HepG2 (cell line): ENCODE data around the gene ABI3. TPM values are rescaled to one million over a fixed set of nuclear protein-coding genes. Genes with fewer than 3 reads are reported as not detected.
A peak's percentile ranks its signal among the peaks of the same experiment; 100 is the strongest.

ENCODE experiments used
- HNF1B ChIP-seq: sonication (generic); formaldehyde crosslinking; IDR thresholded peaks from 2 replicates; pipeline ENCODE4 v1.5.1; 2020; ENCODE audit warnings: mild to moderate bottlenecking, moderate library complexity, missing genetic modification reagents
- HNRNPH1 ChIP-seq: fragments of 200-400 bp; formaldehyde crosslinking; optimal IDR thresholded peaks from 2 replicates; pipeline ENCODE3; 2017; ENCODE audit warnings: mild to moderate bottlenecking, low read depth, low read length
- NR1H2 ChIP-seq: sonication (generic); formaldehyde crosslinking; IDR thresholded peaks from 2 replicates; pipeline ENCODE4 v1.8.1; 2022; ENCODE audit warnings: low read depth, missing genetic modification reagents, borderline replicate concordance
- RBM22 ChIP-seq: fragments of 200-400 bp; formaldehyde crosslinking; optimal IDR thresholded peaks from 2 replicates; pipeline ENCODE3; 2017; ENCODE audit warnings: mild to moderate bottlenecking, low read length, moderate library complexity
- RERE ChIP-seq: IDR thresholded peaks from 2 replicates; pipeline ENCODE4 v1.6.1; 2016; ENCODE audit warnings: low read depth, missing genetic modification reagents, missing compliant biosample characterization
- SP1 ChIP-seq, 2 experiments: fragments of 450-650 bp in 1 of 2; sonication (generic) in 1 of 2; formaldehyde crosslinking in 1 of 2; IDR thresholded peaks; 2 replicates each; pipeline versions ENCODE4 v1.4.0 to v1.6.1; 2016 to 2020; ENCODE audit warnings: missing genetic modification reagents in 1 of 2
- THAP9 ChIP-seq: sonication (generic); formaldehyde crosslinking; IDR thresholded peaks from 2 replicates; pipeline ENCODE4; 2020; ENCODE audit warnings: missing genetic modification reagents, mild to moderate bottlenecking, borderline replicate concordance
- ZNF335 ChIP-seq: sonication (generic); formaldehyde crosslinking; IDR thresholded peaks from 2 replicates; pipeline ENCODE4 v1.4.0; 2020; ENCODE audit warnings: missing genetic modification reagents
- ZNF777 ChIP-seq: sonication (generic); formaldehyde crosslinking; IDR thresholded peaks from 2 replicates; pipeline ENCODE4 v1.4.0; 2020; ENCODE audit warnings: missing genetic modification reagents
- polyA plus RNA-seq, 8 experiments: library from polyadenylated mRNA; depleted of rRNA in 3 of 8; stranded (reverse) in 7 of 8; unstranded in 1 of 8; fragments of >200 nt; fragmentation: Illumina TruSeq in 4 of 8; extraction: Trizol in 4 of 8; gene quantifications; 2 replicates each; pipeline versions ENCODE4 v1.2.1 to v1.2.3, GENCODE V29; 2011 to 2016; ENCODE audit warnings: low read depth in 4 of 8, missing spikeins in 1 of 8, mixed read lengths in 1 of 8; ENCODE audit not compliant: insufficient read depth in 1 of 8
- total RNA-seq, 5 experiments: library from RNA; depleted of rRNA; stranded (reverse); fragments of >200 nt; fragmentation: Illumina TruSeq; extraction: Trizol; gene quantifications; 2 replicates each; pipeline ENCODE4 v1.2.3, GENCODE V29; 2016; ENCODE audit warnings: low read depth in 1 of 5
- TF ChIP-seq, protein P1 (sequence below): sonication (generic); formaldehyde crosslinking; IDR thresholded peaks from 2 replicates; pipeline ENCODE4 v1.4.0; 2020; ENCODE audit warnings: missing genetic modification reagents
- TF ChIP-seq, protein P2 (sequence below): sonication (generic); formaldehyde crosslinking; IDR thresholded peaks from 2 replicates; pipeline ENCODE4 v1.8.0; 2022; ENCODE audit warnings: mild to moderate bottlenecking, missing genetic modification reagents, moderate library complexity

ABI3 gene
- total and polyA plus RNA-seq, 2 of the 13 experiments (the other 11 are each of a cell fraction or from before 2014, with no cell fraction given) = not detected

DNA sequence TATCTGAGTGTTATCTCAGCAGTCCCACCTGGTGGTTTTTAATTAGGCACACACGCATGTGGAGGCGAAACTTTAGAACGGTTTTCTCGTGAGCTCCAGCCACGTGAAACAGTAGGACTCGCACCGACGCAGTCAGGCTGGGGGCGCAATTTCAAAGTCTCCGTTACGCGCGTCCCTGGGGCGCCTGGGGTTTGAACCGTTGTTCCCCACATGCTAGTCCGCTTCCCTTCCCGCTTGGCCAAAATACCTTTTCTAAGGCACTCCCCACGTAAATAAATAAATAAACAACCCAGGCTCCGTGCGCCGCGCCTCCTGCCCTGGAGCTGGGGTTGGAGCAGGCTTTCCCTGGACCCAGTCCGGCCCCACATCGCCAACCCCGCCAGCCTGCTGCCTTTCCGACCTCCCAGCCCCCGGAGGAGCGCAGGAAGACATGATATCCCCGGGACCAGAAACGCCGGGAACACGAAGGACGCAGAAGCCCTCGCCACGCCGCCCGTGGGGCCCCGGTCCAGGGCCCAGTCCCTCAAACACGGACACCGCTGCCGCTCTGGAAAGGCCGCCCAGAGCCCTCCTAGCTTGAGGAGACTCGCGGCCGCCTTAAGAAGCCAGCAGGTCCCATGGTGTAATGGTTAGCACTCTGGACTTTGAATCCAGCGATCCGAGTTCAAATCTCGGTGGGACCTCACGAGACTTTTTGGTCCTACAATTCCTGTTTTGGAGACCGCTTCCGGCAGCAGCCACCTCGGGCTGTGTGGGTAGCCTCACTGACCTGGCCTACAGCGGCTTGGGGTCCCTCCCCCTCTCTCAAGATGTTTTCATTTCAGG is 18.4 kb upstream of the ABI3 start (continued):
- TF ChIP-seq HNF1B (CRISPR knock-in tag) (peak; percentile 23), SP1 (IDR thresholded peaks at IDR 0.05) (no peak), SP1 (CRISPR knock-in tag; IDR thresholded peaks at IDR 0.05) (no peak; the same call in 1 of the 2 replicates), RBM22 (peak; percentile 99), HNRNPH1 (no peak), THAP9 (CRISPR knock-in tag) (peak; percentile 71), ZNF335 (CRISPR knock-in tag) (peak; percentile 87; the same call in 1 of the 2 replicates), RERE (CRISPR knock-in tag) (no peak; the same call in 1 of the 2 replicates), ZNF777 (peak; percentile 70), NR1H2 (CRISPR knock-in tag) (peak; percentile 90; the same call in 1 of the 2 replicates)
- TF ChIP-seq, protein P1, sequence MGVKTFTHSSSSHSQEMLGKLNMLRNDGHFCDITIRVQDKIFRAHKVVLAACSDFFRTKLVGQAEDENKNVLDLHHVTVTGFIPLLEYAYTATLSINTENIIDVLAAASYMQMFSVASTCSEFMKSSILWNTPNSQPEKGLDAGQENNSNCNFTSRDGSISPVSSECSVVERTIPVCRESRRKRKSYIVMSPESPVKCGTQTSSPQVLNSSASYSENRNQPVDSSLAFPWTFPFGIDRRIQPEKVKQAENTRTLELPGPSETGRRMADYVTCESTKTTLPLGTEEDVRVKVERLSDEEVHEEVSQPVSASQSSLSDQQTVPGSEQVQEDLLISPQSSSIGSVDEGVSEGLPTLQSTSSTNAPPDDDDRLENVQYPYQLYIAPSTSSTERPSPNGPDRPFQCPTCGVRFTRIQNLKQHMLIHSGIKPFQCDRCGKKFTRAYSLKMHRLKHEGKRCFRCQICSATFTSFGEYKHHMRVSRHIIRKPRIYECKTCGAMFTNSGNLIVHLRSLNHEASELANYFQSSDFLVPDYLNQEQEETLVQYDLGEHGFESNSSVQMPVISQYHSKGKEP (CRISPR knock-in tag) = 0 out of 2 replicates have a peak, but pooled peaks have one; percentile 13
- TF ChIP-seq, protein P2, sequence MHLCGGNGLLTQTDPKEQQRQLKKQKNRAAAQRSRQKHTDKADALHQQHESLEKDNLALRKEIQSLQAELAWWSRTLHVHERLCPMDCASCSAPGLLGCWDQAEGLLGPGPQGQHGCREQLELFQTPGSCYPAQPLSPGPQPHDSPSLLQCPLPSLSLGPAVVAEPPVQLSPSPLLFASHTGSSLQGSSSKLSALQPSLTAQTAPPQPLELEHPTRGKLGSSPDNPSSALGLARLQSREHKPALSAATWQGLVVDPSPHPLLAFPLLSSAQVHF (CRISPR knock-in tag) = peak; percentile 25; the same call in 1 of the 2 replicates
